ENCODE results near the gene DYNC1I1. TPM values are rescaled to one million over a fixed set of nuclear protein-coding genes. Genes with fewer than 3 reads are reported as not detected.

The DYNC1I1 gene
- total and polyA plus RNA-seq, 2 experiments from 2014 or later: 1.4 to 4.1 TPM

DNA sequence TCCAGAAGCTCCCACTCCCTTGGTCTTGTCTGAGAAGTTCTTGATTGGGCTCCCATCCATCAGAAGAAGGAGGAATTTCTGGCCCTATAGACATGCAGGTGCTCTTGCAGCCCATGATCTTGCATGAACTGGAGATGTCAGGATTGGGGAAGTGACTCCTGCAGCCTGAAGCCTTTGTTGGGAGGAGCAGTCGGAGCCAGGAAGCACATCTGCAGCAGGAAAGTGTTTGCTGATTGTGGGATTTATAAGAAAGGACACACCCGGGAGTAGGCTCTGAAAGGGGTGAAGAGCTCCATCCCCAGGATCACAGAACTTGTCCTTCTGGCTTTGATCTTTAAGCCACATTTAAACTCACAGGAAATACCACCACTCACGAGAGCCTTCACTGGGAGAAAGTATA is 185.2 kb downstream of the DYNC1I1 start (continued):
- TF ChIP-seq, protein P1, sequence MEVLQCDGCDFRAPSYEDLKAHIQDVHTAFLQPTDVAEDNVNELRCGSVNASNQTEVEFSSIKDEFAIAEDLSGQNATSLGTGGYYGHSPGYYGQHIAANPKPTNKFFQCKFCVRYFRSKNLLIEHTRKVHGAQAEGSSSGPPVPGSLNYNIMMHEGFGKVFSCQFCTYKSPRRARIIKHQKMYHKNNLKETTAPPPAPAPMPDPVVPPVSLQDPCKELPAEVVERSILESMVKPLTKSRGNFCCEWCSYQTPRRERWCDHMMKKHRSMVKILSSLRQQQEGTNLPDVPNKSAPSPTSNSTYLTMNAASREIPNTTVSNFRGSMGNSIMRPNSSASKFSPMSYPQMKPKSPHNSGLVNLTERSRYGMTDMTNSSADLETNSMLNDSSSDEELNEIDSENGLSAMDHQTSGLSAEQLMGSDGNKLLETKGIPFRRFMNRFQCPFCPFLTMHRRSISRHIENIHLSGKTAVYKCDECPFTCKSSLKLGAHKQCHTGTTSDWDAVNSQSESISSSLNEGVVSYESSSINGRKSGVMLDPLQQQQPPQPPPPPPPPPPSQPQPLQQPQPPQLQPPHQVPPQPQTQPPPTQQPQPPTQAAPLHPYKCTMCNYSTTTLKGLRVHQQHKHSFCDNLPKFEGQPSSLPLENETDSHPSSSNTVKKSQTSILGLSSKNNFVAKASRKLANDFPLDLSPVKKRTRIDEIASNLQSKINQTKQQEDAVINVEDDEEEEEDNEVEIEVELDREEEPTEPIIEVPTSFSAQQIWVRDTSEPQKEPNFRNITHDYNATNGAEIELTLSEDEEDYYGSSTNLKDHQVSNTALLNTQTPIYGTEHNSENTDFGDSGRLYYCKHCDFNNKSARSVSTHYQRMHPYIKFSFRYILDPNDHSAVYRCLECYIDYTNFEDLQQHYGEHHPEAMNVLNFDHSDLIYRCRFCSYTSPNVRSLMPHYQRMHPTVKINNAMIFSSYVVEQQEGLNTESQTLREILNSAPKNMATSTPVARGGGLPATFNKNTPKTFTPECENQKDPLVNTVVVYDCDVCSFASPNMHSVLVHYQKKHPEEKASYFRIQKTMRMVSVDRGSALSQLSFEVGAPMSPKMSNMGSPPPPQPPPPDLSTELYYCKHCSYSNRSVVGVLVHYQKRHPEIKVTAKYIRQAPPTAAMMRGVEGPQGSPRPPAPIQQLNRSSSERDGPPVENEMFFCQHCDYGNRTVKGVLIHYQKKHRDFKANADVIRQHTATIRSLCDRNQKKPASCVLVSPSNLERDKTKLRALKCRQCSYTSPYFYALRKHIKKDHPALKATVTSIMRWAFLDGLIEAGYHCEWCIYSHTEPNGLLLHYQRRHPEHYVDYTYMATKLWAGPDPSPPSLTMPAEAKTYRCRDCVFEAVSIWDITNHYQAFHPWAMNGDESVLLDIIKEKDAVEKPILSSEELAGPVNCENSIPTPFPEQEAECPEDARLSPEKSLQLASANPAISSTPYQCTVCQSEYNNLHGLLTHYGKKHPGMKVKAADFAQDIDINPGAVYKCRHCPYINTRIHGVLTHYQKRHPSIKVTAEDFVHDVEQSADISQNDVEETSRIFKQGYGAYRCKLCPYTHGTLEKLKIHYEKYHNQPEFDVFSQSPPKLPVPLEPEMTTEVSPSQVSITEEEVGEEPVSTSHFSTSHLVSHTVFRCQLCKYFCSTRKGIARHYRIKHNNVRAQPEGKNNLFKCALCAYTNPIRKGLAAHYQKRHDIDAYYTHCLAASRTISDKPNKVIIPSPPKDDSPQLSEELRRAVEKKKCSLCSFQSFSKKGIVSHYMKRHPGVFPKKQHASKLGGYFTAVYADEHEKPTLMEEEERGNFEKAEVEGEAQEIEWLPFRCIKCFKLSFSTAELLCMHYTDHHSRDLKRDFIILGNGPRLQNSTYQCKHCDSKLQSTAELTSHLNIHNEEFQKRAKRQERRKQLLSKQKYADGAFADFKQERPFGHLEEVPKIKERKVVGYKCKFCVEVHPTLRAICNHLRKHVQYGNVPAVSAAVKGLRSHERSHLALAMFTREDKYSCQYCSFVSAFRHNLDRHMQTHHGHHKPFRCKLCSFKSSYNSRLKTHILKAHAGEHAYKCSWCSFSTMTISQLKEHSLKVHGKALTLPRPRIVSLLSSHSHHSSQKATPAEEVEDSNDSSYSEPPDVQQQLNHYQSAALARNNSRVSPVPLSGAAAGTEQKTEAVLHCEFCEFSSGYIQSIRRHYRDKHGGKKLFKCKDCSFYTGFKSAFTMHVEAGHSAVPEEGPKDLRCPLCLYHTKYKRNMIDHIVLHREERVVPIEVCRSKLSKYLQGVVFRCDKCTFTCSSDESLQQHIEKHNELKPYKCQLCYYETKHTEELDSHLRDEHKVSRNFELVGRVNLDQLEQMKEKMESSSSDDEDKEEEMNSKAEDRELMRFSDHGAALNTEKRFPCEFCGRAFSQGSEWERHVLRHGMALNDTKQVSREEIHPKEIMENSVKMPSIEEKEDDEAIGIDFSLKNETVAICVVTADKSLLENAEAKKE (CRISPR knock-in tag; IDR thresholded peaks at IDR 0.05): no peak
- no peak for TF ChIP-seq STAT1 (IDR thresholded peaks at IDR 0.05; ENCODE audit: unreplicated experiment)
- TF ChIP-seq, protein P2, sequence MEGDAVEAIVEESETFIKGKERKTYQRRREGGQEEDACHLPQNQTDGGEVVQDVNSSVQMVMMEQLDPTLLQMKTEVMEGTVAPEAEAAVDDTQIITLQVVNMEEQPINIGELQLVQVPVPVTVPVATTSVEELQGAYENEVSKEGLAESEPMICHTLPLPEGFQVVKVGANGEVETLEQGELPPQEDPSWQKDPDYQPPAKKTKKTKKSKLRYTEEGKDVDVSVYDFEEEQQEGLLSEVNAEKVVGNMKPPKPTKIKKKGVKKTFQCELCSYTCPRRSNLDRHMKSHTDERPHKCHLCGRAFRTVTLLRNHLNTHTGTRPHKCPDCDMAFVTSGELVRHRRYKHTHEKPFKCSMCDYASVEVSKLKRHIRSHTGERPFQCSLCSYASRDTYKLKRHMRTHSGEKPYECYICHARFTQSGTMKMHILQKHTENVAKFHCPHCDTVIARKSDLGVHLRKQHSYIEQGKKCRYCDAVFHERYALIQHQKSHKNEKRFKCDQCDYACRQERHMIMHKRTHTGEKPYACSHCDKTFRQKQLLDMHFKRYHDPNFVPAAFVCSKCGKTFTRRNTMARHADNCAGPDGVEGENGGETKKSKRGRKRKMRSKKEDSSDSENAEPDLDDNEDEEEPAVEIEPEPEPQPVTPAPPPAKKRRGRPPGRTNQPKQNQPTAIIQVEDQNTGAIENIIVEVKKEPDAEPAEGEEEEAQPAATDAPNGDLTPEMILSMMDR (conservative IDR thresholded peaks at IDR 0.05; ENCODE audit: low read depth in 2 of 2): no peak

- DNase-seq (ENCODE audit: low spot score) (no peak), ATAC-seq (no peak)
- no peaks in the 10 kb centered on the region for H3F3A ChIP-seq (replicated peaks; ENCODE audit: low read depth)
- H3K4me2 ChIP-seq: no peak overlapping the region
- no peak overlapping the region for H3K4me3 ChIP-seq
- Mint-ChIP-seq H3K27me3 (ENCODE audit: insufficient read depth, low read depth, poor library complexity) (peaks cover 2% of the 10 kb centered on the region), H3K4me3 (no peak overlapping the region), H3K36me3 (ENCODE audit: low read depth) (no peaks in the 10 kb centered on the region), H3K4me1 (no peaks in the 10 kb centered on the region), H3K9me3 (no peaks in the 10 kb centered on the region; the same call in 2 of the 3 replicates), H3K27ac (no peak overlapping the region)
- H3K27me3 ChIP-seq (ENCODE audit: insufficient read depth): no peaks in the 10 kb centered on the region
- no peaks in the 10 kb centered on the region for H4K20me1 ChIP-seq (replicated peaks; ENCODE audit: insufficient read depth)
- no peaks in the 10 kb centered on the region for H3K79me2 ChIP-seq (replicated peaks; ENCODE audit: insufficient read depth)
- H3K9me2 ChIP-seq (ENCODE audit: insufficient read depth): 0 out of 2 replicates have a peak, but pooled peaks cover 3% of the 10 kb centered on the region
- H3K36me3 ChIP-seq (ENCODE audit: insufficient read depth): no peaks in the 10 kb centered on the region
- no peaks in the 10 kb centered on the region for H3K4me1 ChIP-seq (ENCODE audit: insufficient read depth)
- H2AFZ ChIP-seq: no peak overlapping the region
- TF ChIP-seq EZH2phosphoT487 (IDR thresholded peaks at IDR 0.05; ENCODE audit: unreplicated experiment): no peak
- TF ChIP-seq ZNF114 (CRISPR knock-in tag; IDR thresholded peaks at IDR 0.05): no peak
- no peak for TF ChIP-seq STAT1 (IDR thresholded peaks at IDR 0.05; ENCODE audit: unreplicated experiment)
- H3K27ac ChIP-seq (ENCODE audit: low read depth): no peak overlapping the region
Observed at GRCh38 chr7:95960706-95961244, 188.4 kb downstream of the DYNC1I1 start.

All from GM23338 (cell line).